Panc1 (cell line): ENCODE results near the gene PTH2. TPM values are rescaled to one million over a fixed set of nuclear protein-coding genes. Genes with fewer than 3 reads are reported as not detected.

ENCODE experiments used
- ATAC-seq: fragments of 200-7000 bp; cut with Tn5 transposase; 2 replicates; pipeline ENCODE4 v1.9.1; 2020; ENCODE audit warnings: mild to moderate bottlenecking, moderate library complexity
- BruUV-seq: library from RNA; stranded (reverse); fragments of 400-500 nt; replicated peaks from 2 replicates; lab custom pipeline; 2021; lab: Mats Ljungman, UMichigan
- CTCF ChIA-PET: fragments of 300-600 bp; sonication (Branson Sonifier 250); formaldehyde crosslinking; loops from one replicate; lab custom pipeline; 2022; ENCODE audit warnings: antibody characterized with exemption; lab: Charles Lee
- POLR2A ChIA-PET: fragments of 300-600 bp; sonication (Branson Sonifier 250); formaldehyde crosslinking; loops from one replicate; lab custom pipeline; 2022; ENCODE audit warnings: antibody characterized with exemption; lab: Charles Lee
- DNase-seq: peaks from one replicate; pipeline ENCODE4 v3.0.0-alpha.2; 2010; ENCODE audit warnings: low read depth, low spot score
- H3K27ac ChIP-seq: 2 replicates; pipeline ENCODE4 v1.5.1; 2011; ENCODE audit warnings: mild to moderate bottlenecking, low read length, inconsistent platforms
- H3K27me3 ChIP-seq: fragments of 200-500 bp; sonication (Bioruptor generic); 2 replicates; pipeline ENCODE4 v1.6.0; 2014; ENCODE audit warnings: low read length, inconsistent platforms; ENCODE audit not compliant: control insufficient read depth, insufficient read depth
- H3K36me3 ChIP-seq: fragments of 200-500 bp; sonication (Bioruptor generic); 2 replicates; pipeline ENCODE4 v1.5.1; 2014; ENCODE audit warnings: inconsistent platforms, mild to moderate bottlenecking, low read length, moderate library complexity; ENCODE audit not compliant: control insufficient read depth, insufficient read depth
- H3K4me1 ChIP-seq: 2 replicates; pipeline ENCODE4 v1.5.1; 2011; ENCODE audit warnings: inconsistent platforms, mild to moderate bottlenecking, low read length, moderate library complexity; ENCODE audit not compliant: control insufficient read depth, insufficient read depth
- H3K4me3 ChIP-seq, 2 experiments: 2 replicates each; pipeline ENCODE4 v1.5.1; 2011 to 2012; ENCODE audit warnings: low read depth in 2 of 2, low read length in 2 of 2, mild to moderate bottlenecking in 2 of 2, inconsistent platforms in 1 of 2, moderate library complexity in 1 of 2
- H3K9me3 ChIP-seq: fragments of 200-500 bp; sonication (Bioruptor generic); 2 replicates; pipeline ENCODE4 v1.5.1; 2014; ENCODE audit warnings: low read depth, mild to moderate bottlenecking, inconsistent platforms, low read length, moderate library complexity; ENCODE audit not compliant: control insufficient read depth, insufficient read depth
- POLR2AphosphoS5 ChIP-seq: IDR thresholded peaks from 2 replicates; pipeline ENCODE4 v1.6.1; 2012; ENCODE audit warnings: mild to moderate bottlenecking, low read depth, low read length, moderate library complexity
- SIN3A ChIP-seq: IDR thresholded peaks from 2 replicates; pipeline ENCODE4 v1.6.1; 2012; ENCODE audit warnings: low read depth, mild to moderate bottlenecking, low read length, moderate library complexity, borderline replicate concordance; ENCODE audit not compliant: insufficient read depth
- TCF7L2 ChIP-seq: IDR thresholded peaks from 2 replicates; pipeline ENCODE4 v1.6.1; 2011; ENCODE audit warnings: mild to moderate bottlenecking, low read depth, low read length, inconsistent platforms
- in situ Hi-C: cut with HindIII; loops from 2 replicates; pipeline ENCODE4 v1.10.0; 2016; ENCODE audit warnings: low sequenced_read_pairs, low pct_unique_long_range_greater_than_20kb
- intact Hi-C: fragments of 100-400 bp; cut with micrococcal nuclease; formaldehyde crosslinking; loops from one replicate; pipeline ENCODE4 v1.10.0; 2022; ENCODE audit not compliant: unreplicated experiment
- total RNA-seq: library from RNA; stranded (reverse); gene quantifications from one replicate; pipeline ENCODE4 v1.2.1, GENCODE V29; 2021; ENCODE audit not compliant: unreplicated experiment
- TF ChIP-seq, protein P1 (sequence below): fragments of 450-650 bp; IDR thresholded peaks from 2 replicates; pipeline ENCODE4 v1.5.1; 2017; ENCODE audit warnings: mild to moderate bottlenecking
- TF ChIP-seq, protein P2 (sequence below), 2 experiments: IDR thresholded peaks; 2 replicates each; pipeline ENCODE4 v1.6.1; 2011 to 2012; ENCODE audit warnings: low read depth in 2 of 2, control low read depth in 1 of 2, low read length in 1 of 2, mild to moderate bottlenecking in 1 of 2, moderate library complexity in 1 of 2; ENCODE audit not compliant: insufficient read depth in 1 of 2

Gene PTH2
- total RNA-seq, 1 experiment from 2014 or later: not detected

DNA sequence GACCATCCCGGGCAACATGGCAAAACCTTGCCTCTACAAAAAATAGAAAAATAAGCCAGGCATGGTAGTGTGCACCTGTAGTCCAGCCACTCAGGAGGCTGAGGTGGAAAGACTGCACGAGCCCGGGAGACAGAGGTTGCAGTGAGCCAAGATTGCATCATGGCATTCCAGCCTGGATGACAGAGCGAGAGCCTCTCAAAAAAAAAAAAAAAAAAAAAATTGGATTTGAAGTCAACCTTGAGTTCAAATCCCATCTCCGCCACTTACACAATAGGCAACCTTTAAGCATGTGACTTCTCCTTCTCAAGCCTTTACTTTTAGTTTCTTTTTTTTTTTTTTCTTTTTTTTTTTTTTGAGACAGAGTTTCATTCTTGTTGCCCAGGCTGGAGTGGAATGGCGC is 23.2 kb downstream of the PTH2 start:
- no peaks in the 10 kb centered on the region for H3K9me3 ChIP-seq
- no peaks in the 10 kb centered on the region for H3K27me3 ChIP-seq
- H3K27ac ChIP-seq: no peak overlapping the region
- ChIA-PET CTCF (no interaction called here), POLR2A (no interaction called here)
- no peak overlapping the region for H3K4me3 ChIP-seq
- ATAC-seq (no peak), DNase-seq (no peak)
- in situ Hi-C loops: no loop called here
- TF ChIP-seq TCF7L2: no peak
- TF ChIP-seq POLR2AphosphoS5: no peak
- TF ChIP-seq, protein P1, sequence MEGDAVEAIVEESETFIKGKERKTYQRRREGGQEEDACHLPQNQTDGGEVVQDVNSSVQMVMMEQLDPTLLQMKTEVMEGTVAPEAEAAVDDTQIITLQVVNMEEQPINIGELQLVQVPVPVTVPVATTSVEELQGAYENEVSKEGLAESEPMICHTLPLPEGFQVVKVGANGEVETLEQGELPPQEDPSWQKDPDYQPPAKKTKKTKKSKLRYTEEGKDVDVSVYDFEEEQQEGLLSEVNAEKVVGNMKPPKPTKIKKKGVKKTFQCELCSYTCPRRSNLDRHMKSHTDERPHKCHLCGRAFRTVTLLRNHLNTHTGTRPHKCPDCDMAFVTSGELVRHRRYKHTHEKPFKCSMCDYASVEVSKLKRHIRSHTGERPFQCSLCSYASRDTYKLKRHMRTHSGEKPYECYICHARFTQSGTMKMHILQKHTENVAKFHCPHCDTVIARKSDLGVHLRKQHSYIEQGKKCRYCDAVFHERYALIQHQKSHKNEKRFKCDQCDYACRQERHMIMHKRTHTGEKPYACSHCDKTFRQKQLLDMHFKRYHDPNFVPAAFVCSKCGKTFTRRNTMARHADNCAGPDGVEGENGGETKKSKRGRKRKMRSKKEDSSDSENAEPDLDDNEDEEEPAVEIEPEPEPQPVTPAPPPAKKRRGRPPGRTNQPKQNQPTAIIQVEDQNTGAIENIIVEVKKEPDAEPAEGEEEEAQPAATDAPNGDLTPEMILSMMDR: no peak
- no peak for TF ChIP-seq SIN3A
- TF ChIP-seq, protein P2, sequence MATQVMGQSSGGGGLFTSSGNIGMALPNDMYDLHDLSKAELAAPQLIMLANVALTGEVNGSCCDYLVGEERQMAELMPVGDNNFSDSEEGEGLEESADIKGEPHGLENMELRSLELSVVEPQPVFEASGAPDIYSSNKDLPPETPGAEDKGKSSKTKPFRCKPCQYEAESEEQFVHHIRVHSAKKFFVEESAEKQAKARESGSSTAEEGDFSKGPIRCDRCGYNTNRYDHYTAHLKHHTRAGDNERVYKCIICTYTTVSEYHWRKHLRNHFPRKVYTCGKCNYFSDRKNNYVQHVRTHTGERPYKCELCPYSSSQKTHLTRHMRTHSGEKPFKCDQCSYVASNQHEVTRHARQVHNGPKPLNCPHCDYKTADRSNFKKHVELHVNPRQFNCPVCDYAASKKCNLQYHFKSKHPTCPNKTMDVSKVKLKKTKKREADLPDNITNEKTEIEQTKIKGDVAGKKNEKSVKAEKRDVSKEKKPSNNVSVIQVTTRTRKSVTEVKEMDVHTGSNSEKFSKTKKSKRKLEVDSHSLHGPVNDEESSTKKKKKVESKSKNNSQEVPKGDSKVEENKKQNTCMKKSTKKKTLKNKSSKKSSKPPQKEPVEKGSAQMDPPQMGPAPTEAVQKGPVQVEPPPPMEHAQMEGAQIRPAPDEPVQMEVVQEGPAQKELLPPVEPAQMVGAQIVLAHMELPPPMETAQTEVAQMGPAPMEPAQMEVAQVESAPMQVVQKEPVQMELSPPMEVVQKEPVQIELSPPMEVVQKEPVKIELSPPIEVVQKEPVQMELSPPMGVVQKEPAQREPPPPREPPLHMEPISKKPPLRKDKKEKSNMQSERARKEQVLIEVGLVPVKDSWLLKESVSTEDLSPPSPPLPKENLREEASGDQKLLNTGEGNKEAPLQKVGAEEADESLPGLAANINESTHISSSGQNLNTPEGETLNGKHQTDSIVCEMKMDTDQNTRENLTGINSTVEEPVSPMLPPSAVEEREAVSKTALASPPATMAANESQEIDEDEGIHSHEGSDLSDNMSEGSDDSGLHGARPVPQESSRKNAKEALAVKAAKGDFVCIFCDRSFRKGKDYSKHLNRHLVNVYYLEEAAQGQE (IDR thresholded peaks at IDR 0.05; ENCODE audit: insufficient read depth in 1 of 2, low read depth in 2 of 2, low read length in 1 of 2): no peak
- no peaks in the 10 kb centered on the region for H3K4me1 ChIP-seq
- intact Hi-C loops: no loop called here
- no peaks in the 10 kb centered on the region for H3K36me3 ChIP-seq
- no TSS peak for BruUV-seq

DNA sequence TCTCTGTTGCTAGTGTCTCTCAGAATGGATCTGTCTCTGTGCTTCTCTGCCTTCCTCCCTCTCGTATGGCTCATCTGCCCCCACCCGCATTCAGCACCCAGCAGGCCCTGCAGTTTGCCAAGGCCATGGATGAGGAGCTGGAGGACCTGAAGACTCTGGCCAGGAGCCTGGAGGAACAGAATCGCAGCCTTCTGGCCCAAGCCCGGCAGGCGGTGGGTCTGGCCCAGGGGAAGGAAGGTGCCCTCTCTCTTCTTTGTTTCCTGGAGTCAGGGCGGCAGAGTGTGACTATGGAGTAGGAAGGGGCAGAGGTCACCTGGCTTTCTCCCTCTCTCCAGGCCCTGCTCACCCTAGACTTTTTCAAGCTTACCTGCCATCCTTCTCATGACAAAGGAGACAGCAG is 24.3 kb downstream of the PTH2 start:
- TF ChIP-seq TCF7L2 (no peak), SIN3A (no peak), POLR2AphosphoS5 (no peak)
- TF ChIP-seq, protein P2 (IDR thresholded peaks at IDR 0.05; ENCODE audit: insufficient read depth in 1 of 2, low read depth in 2 of 2, low read length in 1 of 2): no peak
- TF ChIP-seq, protein P1: no peak
- Histone ChIP-seq H3K4me3 (no peak overlapping the region), H3K27me3 (no peaks in the 10 kb centered on the region), H3K27ac (no peak overlapping the region), H3K9me3 (no peaks in the 10 kb centered on the region), H3K4me1 (no peaks in the 10 kb centered on the region), H3K36me3 (no peaks in the 10 kb centered on the region)
- in situ Hi-C loops: no loop called here
- POLR2A ChIA-PET: interaction anchor here (0.5 kb wide), 1 partner anchor 31 kb away, joined by 4 read pairs; no protein-coding TSS in a partner anchor
- DNase-seq (no peak), ATAC-seq (no peak)
- intact Hi-C loops: no loop called here
- CTCF ChIA-PET: no interaction called here
- no TSS peak for BruUV-seq
